Skeletal muscle cell (primary cell): ENCODE results near the gene BICRA.

Experiments used
- DNase-seq: peaks from one replicate; pipeline ENCODE4 v3.0.0-alpha.2; 2010; ENCODE audit warnings: low read depth
- H3K4me3 ChIP-seq: 2 replicates; pipeline ENCODE4 v1.5.1; 2011; ENCODE audit warnings: low read depth, mild to moderate bottlenecking, control low read depth, low read length, moderate library complexity

Gene BICRA

GRCh38 chr19:47681388-47681787, 72.5 kb downstream of the BICRA start:
- DNase-seq, result no peak
- no peak overlapping the region for H3K4me3 ChIP-seq

- DNase-seq, result no peak
Observed at GRCh38 chr19:47681936-47682335, 73.0 kb downstream of the BICRA start.

GRCh38 chr19:47682939-47683338, 74.0 kb downstream of the BICRA start:
- H3K4me3 ChIP-seq, result no peak overlapping the region
- DNase-seq, result no peak

More at GRCh38 chr19:47681936-47682335, 73.0 kb downstream of the BICRA start:
- no peak overlapping the region for H3K4me3 ChIP-seq

- no peak for DNase-seq
Observed at GRCh38 chr19:47686679-47687450, 77.9 kb downstream of the BICRA start.

GRCh38 chr19:47687906-47688305, 79.0 kb downstream of the BICRA start:
- no peak overlapping the region for H3K4me3 ChIP-seq
- no peak for DNase-seq

More at GRCh38 chr19:47686679-47687450, 77.9 kb downstream of the BICRA start:
- H3K4me3 ChIP-seq, result no peak overlapping the region

GRCh38 chr19:47691090-47691489, 82.2 kb downstream of the BICRA start:
- DNase-seq, result no peak
- H3K4me3 ChIP-seq, result no peak overlapping the region

GRCh38 chr19:47691782-47692181, 82.8 kb downstream of the BICRA start:
- H3K4me3 ChIP-seq, result no peak overlapping the region
- DNase-seq, result no peak

GRCh38 chr19:47693489-47693888, 84.6 kb downstream of the BICRA start:
- no peak for DNase-seq
- no peak overlapping the region for H3K4me3 ChIP-seq

GRCh38 chr19:47693903-47694302, 85.0 kb downstream of the BICRA start:
- DNase-seq, result no peak
- no peak overlapping the region for H3K4me3 ChIP-seq

GRCh38 chr19:47694466-47695273, 85.7 kb downstream of the BICRA start:
- DNase-seq, result no peak
- no peak overlapping the region for H3K4me3 ChIP-seq

GRCh38 chr19:47695533-47696262, 86.8 kb downstream of the BICRA start:
- no peak overlapping the region for H3K4me3 ChIP-seq
- DNase-seq, result no peak

GRCh38 chr19:47696635-47697034, 87.7 kb downstream of the BICRA start:
- DNase-seq, result no peak
- H3K4me3 ChIP-seq, result no peak overlapping the region

- no peak overlapping the region for H3K4me3 ChIP-seq
- DNase-seq, result peak; percentile 47
Observed at GRCh38 chr19:47697863-47698609, 89.1 kb downstream of the BICRA start.

- no peak for DNase-seq
- H3K4me3 ChIP-seq, result no peak overlapping the region
Observed at GRCh38 chr19:47698631-47699359, 89.9 kb downstream of the BICRA start.

- DNase-seq, result no peak
- H3K4me3 ChIP-seq, result no peak overlapping the region
Observed at GRCh38 chr19:47699360-47699917, 90.5 kb downstream of the BICRA start.

- no peak overlapping the region for H3K4me3 ChIP-seq
- no peak for DNase-seq
Observed at GRCh38 chr19:47700934-47701716, 92.2 kb downstream of the BICRA start.

- no peak overlapping the region for H3K4me3 ChIP-seq
- no peak for DNase-seq
Observed at GRCh38 chr19:47701717-47702552, 93.0 kb downstream of the BICRA start.
